Measurements from ENCODE around the gene MS4A4A.

DNA sequence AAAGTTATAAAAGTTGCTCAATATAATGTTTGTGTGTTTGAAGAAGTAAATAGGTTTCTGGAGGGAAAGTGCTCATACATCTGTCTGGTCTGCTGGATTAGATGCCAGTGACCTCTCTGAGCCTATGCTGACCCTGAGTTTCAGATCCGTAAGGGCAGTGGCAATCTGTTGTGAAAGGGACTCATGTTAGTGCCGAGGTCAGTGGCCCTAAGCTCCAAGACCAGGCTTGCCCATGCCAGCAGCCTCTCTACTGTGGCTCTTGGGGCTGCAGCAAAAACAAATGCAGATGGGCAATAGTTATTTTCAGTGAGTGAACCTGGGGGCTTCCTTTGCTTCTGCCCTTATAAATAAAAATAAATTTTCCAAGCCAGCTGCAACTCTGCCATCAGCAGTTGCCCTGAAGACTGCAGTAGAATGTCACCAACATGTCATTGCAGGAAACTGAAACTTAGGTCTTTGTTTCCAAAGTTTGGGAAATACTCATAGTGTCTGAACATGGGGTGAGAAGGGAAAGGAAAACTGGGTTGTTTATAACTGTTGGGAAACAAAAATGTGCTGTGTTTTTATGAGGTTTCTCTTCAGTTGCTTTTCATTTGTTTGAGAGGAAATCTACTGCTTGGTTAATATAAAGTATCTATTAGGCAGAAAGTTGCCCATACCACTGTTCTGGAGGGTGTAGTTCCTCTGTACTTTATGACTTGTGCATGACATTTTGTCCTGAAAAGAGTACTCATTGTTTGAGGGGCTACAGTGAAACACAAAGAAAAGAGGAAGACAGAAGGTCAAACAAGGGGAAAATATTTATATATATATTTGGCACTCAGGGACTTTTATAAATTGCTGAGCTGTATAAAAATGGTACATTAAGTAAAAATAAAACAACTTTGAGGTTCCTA is 28.0 kb upstream of the MS4A4A start:
- TF ChIP-seq, protein P1, sequence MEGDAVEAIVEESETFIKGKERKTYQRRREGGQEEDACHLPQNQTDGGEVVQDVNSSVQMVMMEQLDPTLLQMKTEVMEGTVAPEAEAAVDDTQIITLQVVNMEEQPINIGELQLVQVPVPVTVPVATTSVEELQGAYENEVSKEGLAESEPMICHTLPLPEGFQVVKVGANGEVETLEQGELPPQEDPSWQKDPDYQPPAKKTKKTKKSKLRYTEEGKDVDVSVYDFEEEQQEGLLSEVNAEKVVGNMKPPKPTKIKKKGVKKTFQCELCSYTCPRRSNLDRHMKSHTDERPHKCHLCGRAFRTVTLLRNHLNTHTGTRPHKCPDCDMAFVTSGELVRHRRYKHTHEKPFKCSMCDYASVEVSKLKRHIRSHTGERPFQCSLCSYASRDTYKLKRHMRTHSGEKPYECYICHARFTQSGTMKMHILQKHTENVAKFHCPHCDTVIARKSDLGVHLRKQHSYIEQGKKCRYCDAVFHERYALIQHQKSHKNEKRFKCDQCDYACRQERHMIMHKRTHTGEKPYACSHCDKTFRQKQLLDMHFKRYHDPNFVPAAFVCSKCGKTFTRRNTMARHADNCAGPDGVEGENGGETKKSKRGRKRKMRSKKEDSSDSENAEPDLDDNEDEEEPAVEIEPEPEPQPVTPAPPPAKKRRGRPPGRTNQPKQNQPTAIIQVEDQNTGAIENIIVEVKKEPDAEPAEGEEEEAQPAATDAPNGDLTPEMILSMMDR (IDR thresholded peaks at IDR 0.05; ENCODE audit: low read depth, low read length, poor library complexity, severe bottlenecking) = no peak
- no peak for TF ChIP-seq EZH2phosphoT487 (IDR thresholded peaks at IDR 0.05; ENCODE audit: borderline replicate concordance, low read length)
